A549 (cell line): Measurements from ENCODE around the gene TUBB2A. TPM values are rescaled to one million over a fixed set of nuclear protein-coding genes. Genes with fewer than 3 reads are reported as not detected.
"Not testable (repeated sequence)": the region's sequence is repeated elsewhere in the genome, so short reads cannot be mapped to it uniquely, and the experiment has no call there.

Experiments used
- ATAC-seq, 2 experiments: fragments of 200-7000 bp in 1 of 2; fragments of >200 bp in 1 of 2; cut with Nextera tagmentation in 1 of 2; cut with Tn5 transposase in 1 of 2; 3 replicates each; pipeline versions ENCODE4 v1.8.0 to v1.9.1; 2018 to 2020; ENCODE audit warnings: mild to moderate bottlenecking in 1 of 2, moderate library complexity in 1 of 2
- CTCF ChIA-PET: fragments of 300-600 bp; sonication (Branson Sonifier 250); formaldehyde crosslinking; extraction: SDS; loops from one replicate; lab custom pipeline; 2021; ENCODE audit warnings: antibody characterized with exemption, inconsistent platforms; lab: Yijun Ruan, JAX
- POLR2A ChIA-PET: fragments of 350-600 bp; formaldehyde crosslinking; extraction: SDS; loops from one replicate; lab custom pipeline; 2021; ENCODE audit warnings: antibody characterized with exemption, inconsistent platforms; lab: Yijun Ruan, JAX
- DNase-seq, 2 experiments: peaks; one replicate each; pipeline versions ENCODE4 v3.0.0 to v3.0.0-alpha.2; 2011 to 2016; ENCODE audit warnings: low read depth in 1 of 2, low spot score in 1 of 2
- FAIRE-seq: peaks from 2 replicates; lab custom pipeline; 2011; peaks lifted over from hg19 to GRCh38; lab: Jason Lieb, UNC
- H3K27ac ChIP-seq, 2 experiments: fragments of >200 bp; sonication (Bioruptor Twin); formaldehyde crosslinking; 3 replicates each; pipeline ENCODE4 v1.5.1; 2016 to 2017
- H3K4me1 ChIP-seq: fragments of >200 bp; sonication (Bioruptor Twin); formaldehyde crosslinking; 3 replicates; pipeline ENCODE4 v1.6.1; 2016
- H3K4me2 ChIP-seq: fragments of >200 bp; sonication (Bioruptor Twin); formaldehyde crosslinking; 3 replicates; pipeline ENCODE4 v1.6.1; 2016
- H3K4me3 ChIP-seq: fragments of >200 bp; sonication (Bioruptor Twin); formaldehyde crosslinking; 3 replicates; pipeline ENCODE4 v1.5.1; 2016
- H3K9me3 ChIP-seq: fragments of >200 bp; sonication (Bioruptor Twin); formaldehyde crosslinking; 3 replicates; pipeline ENCODE4 v1.6.1; 2016
- ATOH8 ChIP-seq: fragments of 250-450 bp; sonication (Bioruptor Pico); IDR thresholded peaks from 2 replicates; pipeline ENCODE4 v1.5.0; 2020; ENCODE audit warnings: low read depth, mild to moderate bottlenecking, moderate library complexity
- CBX8 ChIP-seq: fragments of 200-600 bp; sonication (generic); IDR thresholded peaks from 2 replicates; pipeline ENCODE4 v1.6.1; 2016
- E2F6 ChIP-seq: IDR thresholded peaks from 2 replicates; pipeline ENCODE4 v1.6.1; 2012; ENCODE audit warnings: low read depth, borderline replicate concordance
- EHF ChIP-seq: fragments of 250-450 bp; sonication (Bioruptor Pico); IDR thresholded peaks from 2 replicates; pipeline ENCODE4 v1.5.0; 2020; ENCODE audit warnings: mild to moderate bottlenecking
- EP300 ChIP-seq, 2 experiments: fragments of >200 bp; sonication (Bioruptor Twin); formaldehyde crosslinking; IDR thresholded peaks; 2 replicates in 1 of 2; 3 replicates in 1 of 2; pipeline ENCODE4 v1.6.1; 2016 to 2017
- FOXS1 ChIP-seq: fragments of 250-450 bp; sonication (Bioruptor Pico); IDR thresholded peaks from 2 replicates; pipeline ENCODE4 v1.5.0; 2020; ENCODE audit warnings: mild to moderate bottlenecking, moderate library complexity
- HMGXB4 ChIP-seq: fragments of 250-450 bp; sonication (Bioruptor Pico); IDR thresholded peaks from 2 replicates; pipeline ENCODE4 v1.5.0; 2021; ENCODE audit warnings: mild to moderate bottlenecking, moderate library complexity, borderline replicate concordance
- HOXA7 ChIP-seq: fragments of 250-450 bp; sonication (Bioruptor Pico); IDR thresholded peaks from 2 replicates; pipeline ENCODE4 v1.5.0; 2020; ENCODE audit warnings: mild to moderate bottlenecking, moderate library complexity
- KDM1A ChIP-seq: fragments of 200-600 bp; sonication (generic); IDR thresholded peaks from 2 replicates; pipeline ENCODE4 v1.6.1; 2016; ENCODE audit warnings: low read depth, mild to moderate bottlenecking
- KDM5A ChIP-seq: fragments of 200-600 bp; sonication (generic); IDR thresholded peaks from 2 replicates; pipeline ENCODE4 v1.6.1; 2016; ENCODE audit warnings: antibody characterized with exemption, mild to moderate bottlenecking
- MAFK ChIP-seq: fragments of 450-650 bp; IDR thresholded peaks from 2 replicates; pipeline ENCODE4 v1.6.1; 2014; ENCODE audit not compliant: partially characterized antibody
- RFX5 ChIP-seq: fragments of 450-650 bp; IDR thresholded peaks from 2 replicates; pipeline ENCODE4 v1.7.1; 2014; ENCODE audit warnings: antibody characterized with exemption, mild to moderate bottlenecking, moderate library complexity
- RNF2 ChIP-seq: fragments of 200-600 bp; sonication (generic); IDR thresholded peaks from 2 replicates; pipeline ENCODE4 v1.6.1; 2016; ENCODE audit warnings: low read depth, mild to moderate bottlenecking, antibody characterized with exemption, moderate library complexity, borderline replicate concordance
- SREBF2 ChIP-seq: fragments of 450-650 bp; IDR thresholded peaks from 2 replicates; pipeline ENCODE4 v1.6.1; 2014; ENCODE audit warnings: mild to moderate bottlenecking, moderate library complexity
- WGBS: methylation state at CpG from one replicate; pipeline ENCODE4 v1.1.6; 2017; ENCODE audit errors: missing lambda C conversion rate; 5-methylcytosine and 5-hydroxymethylcytosine counted together
- polyA plus RNA-seq, 4 experiments: library from polyadenylated mRNA; depleted of rRNA in 3 of 4; stranded (reverse); fragments of >200 nt; fragmentation: RNase III in 1 of 4; extraction: RNeasy Plus Mini Kit Qiagen cat#74134 plus additional on column Dnase treatment in 1 of 4; gene quantifications; 2 replicates in 3 of 4; 3 replicates in 1 of 4; pipeline ENCODE4 v1.2.3, GENCODE V29; 2011 to 2017
- TF ChIP-seq, protein P1 (sequence below): fragments of 450-650 bp; IDR thresholded peaks from 2 replicates; pipeline ENCODE4 v1.6.1; 2014; ENCODE audit warnings: antibody characterized with exemption
- TF ChIP-seq, protein P2 (sequence below): fragments of 200-600 bp; sonication (generic); IDR thresholded peaks from 2 replicates; pipeline ENCODE4 v1.6.1; 2016; ENCODE audit warnings: antibody characterized with exemption, mild to moderate bottlenecking, moderate library complexity

TUBB2A gene
- polyA plus RNA-seq, 2 of the 4 experiments (the other 2 are of a cell fraction) = 23.9 to 47.4 TPM

- FAIRE-seq (no peak), ATAC-seq (peak; percentile 70; a peak in 5 of 6 replicates), DNase-seq (peak; percentile 28 to 36)
- ChIA-PET CTCF (interaction anchor here (1.1 to 2.1 kb wide), 5 partner anchors 11 to 112 kb away, joined by 3 to 9 read pairs (median 4); no protein-coding TSS in a partner anchor), POLR2A (interaction anchor here (0.9 kb wide), 1 partner anchor 70 kb away, joined by 3 read pairs; no protein-coding TSS in a partner anchor)
- H3K27ac ChIP-seq = no peak overlapping the region
- H3K4me1 ChIP-seq = peaks cover 28% of the 10 kb centered on the region
- TF ChIP-seq MAFK (peak; percentile 44), KDM1A (no peak), RFX5 (no peak)
- TF ChIP-seq, protein P1, sequence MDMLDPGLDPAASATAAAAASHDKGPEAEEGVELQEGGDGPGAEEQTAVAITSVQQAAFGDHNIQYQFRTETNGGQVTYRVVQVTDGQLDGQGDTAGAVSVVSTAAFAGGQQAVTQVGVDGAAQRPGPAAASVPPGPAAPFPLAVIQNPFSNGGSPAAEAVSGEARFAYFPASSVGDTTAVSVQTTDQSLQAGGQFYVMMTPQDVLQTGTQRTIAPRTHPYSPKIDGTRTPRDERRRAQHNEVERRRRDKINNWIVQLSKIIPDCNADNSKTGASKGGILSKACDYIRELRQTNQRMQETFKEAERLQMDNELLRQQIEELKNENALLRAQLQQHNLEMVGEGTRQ = peak; percentile 71
- TF ChIP-seq, all 56 proteins: peak for 2
- Histone ChIP-seq H3K4me3 (no peak overlapping the region), H3K4me2 (peak overlapping the region; percentile 18; the same call in 2 of the 3 replicates), H3K9me3 (no peaks in the 10 kb centered on the region)
- WGBS = 47% methylated on average over 10 of the region's 14 CpGs
Observed at GRCh38 chr6:3139090-3139903, 18.0 kb downstream of the TUBB2A start.

DNA sequence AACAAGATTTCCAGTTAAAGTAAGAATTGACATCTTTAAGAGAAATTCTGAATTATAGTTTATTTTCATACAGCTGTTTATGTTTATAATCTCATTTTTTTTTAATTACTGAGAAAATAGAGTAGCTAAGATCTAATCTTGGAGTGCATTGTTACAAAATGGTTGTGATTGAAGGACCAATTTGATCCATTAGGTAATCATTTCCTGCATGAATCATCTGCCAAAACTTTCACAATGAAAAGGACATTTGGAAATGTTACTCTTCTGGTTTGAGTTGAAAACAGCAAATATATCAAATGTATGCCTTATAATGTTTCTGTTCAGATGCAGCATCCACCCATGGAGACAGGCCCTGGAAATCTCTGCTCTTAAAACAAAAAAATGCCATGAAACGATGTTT lies 19.0 kb downstream of the TUBB2A start:
- FAIRE-seq (no peak), DNase-seq (no peak), ATAC-seq (no peak)
- Histone ChIP-seq H3K4me1 (peaks cover 28% of the 10 kb centered on the region), H3K27ac (no peak overlapping the region), H3K4me3 (no peak overlapping the region), H3K9me3 (no peaks in the 10 kb centered on the region), H3K4me2 (no peak overlapping the region; the same call in 1 of the 3 replicates)
- TF ChIP-seq SREBF2 = no peak
- no peak for TF ChIP-seq FOXS1 (CRISPR knock-in tag)
- TF ChIP-seq, protein P2, sequence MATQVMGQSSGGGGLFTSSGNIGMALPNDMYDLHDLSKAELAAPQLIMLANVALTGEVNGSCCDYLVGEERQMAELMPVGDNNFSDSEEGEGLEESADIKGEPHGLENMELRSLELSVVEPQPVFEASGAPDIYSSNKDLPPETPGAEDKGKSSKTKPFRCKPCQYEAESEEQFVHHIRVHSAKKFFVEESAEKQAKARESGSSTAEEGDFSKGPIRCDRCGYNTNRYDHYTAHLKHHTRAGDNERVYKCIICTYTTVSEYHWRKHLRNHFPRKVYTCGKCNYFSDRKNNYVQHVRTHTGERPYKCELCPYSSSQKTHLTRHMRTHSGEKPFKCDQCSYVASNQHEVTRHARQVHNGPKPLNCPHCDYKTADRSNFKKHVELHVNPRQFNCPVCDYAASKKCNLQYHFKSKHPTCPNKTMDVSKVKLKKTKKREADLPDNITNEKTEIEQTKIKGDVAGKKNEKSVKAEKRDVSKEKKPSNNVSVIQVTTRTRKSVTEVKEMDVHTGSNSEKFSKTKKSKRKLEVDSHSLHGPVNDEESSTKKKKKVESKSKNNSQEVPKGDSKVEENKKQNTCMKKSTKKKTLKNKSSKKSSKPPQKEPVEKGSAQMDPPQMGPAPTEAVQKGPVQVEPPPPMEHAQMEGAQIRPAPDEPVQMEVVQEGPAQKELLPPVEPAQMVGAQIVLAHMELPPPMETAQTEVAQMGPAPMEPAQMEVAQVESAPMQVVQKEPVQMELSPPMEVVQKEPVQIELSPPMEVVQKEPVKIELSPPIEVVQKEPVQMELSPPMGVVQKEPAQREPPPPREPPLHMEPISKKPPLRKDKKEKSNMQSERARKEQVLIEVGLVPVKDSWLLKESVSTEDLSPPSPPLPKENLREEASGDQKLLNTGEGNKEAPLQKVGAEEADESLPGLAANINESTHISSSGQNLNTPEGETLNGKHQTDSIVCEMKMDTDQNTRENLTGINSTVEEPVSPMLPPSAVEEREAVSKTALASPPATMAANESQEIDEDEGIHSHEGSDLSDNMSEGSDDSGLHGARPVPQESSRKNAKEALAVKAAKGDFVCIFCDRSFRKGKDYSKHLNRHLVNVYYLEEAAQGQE = no peak
- 65% methylated on average over 1 of the region's 1 CpG for WGBS
- POLR2A ChIA-PET = no interaction called here
- CTCF ChIA-PET = interaction anchor here (1.8 to 2.1 kb wide), 2 partner anchors 12 to 113 kb away, joined by 4 to 9 read pairs; no protein-coding TSS in a partner anchor

DNA sequence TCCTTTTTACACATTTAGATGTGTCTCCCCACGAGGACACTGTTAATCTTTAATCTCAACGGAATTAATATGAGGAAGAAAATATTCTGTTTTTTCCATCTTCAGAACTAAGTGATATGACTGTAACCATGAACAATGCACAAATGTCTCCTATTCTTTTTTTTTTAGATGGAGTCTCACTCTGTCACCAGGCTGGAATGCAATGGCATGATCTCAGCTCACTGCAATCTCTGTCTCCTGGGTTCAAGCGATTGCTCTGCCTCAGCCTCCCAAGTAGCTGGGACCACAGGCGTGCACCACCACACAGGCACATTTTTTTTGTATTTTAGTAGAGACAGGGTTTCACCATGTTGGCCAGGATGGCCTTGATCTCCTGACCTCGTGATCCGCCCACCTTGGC lies 19.5 kb downstream of the TUBB2A start:
- peaks cover 28% of the 10 kb centered on the region for H3K4me1 ChIP-seq
- WGBS = 78% methylated on average over 6 of the region's 6 CpGs
- CTCF ChIA-PET = interaction anchor here (1.8 kb wide), 1 partner anchor 113 kb away, joined by 4 read pairs; no protein-coding TSS in a partner anchor
- H3K27ac ChIP-seq, POLR2A ChIA-PET, H3K4me2 ChIP-seq, FAIRE-seq, ATAC-seq, H3K9me3 ChIP-seq, H3K4me3 ChIP-seq, DNase-seq: not testable (repeated sequence)

DNA sequence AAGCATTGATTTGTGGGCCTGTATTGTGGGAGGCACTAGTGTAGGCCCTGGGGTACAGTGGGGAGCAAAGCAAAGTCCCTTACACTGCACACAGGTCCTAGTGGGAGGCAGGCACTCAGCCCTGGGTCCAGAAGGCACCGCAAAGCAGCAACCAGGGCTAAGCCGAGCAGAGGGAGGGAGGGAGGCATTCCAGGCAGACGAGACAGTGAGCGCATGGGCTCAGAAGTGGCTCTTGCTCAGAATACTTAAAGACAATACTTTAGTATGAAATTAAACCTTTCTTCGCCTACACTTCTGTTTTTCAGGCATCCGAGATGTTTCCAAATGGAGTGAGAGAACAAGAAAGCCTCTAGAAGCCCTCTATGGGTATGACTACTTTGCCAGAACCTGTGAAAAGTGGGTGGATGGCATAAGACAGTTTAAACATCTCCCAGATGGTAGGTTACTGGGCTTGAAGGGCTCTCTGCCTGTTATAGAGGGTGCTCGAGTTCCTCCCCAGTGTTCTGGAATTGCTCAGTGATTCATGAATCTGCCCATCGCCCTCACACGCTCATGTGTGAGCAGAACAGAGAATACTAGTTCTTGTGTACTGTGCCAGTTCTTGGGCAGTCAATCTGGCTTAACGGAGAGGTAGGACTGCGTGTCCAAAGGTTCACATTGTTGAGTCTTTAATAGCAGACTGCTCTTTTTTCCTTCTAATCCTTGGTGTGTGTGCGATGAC lies 20.1 kb downstream of the TUBB2A start:
- POLR2A ChIA-PET = no interaction called here
- CTCF ChIA-PET = interaction anchor here (0.7 to 1.8 kb wide), 2 partner anchors 72 to 114 kb away, joined by 4 to 5 read pairs; no protein-coding TSS in a partner anchor
- ATAC-seq = no peak
- no peak overlapping the region for H3K27ac ChIP-seq
- peaks cover 28% of the 10 kb centered on the region for H3K4me1 ChIP-seq
- 95% methylated on average over 12 of the region's 12 CpGs for WGBS
- H3K9me3 ChIP-seq = no peaks in the 10 kb centered on the region
- no peak overlapping the region for H3K4me3 ChIP-seq
- DNase-seq = no peak
- H3K4me2 ChIP-seq = no peak overlapping the region
- FAIRE-seq = no peak
- TF ChIP-seq HOXA7 = no peak
- TF ChIP-seq CBX8 = no peak
- no peak for TF ChIP-seq EP300 (IDR thresholded peaks at IDR 0.05)
- TF ChIP-seq RNF2 = no peak
- TF ChIP-seq E2F6 = no peak
- no peak for TF ChIP-seq KDM5A
- no peak for TF ChIP-seq EHF (CRISPR knock-in tag)
- no peak for TF ChIP-seq ATOH8
- no peak for TF ChIP-seq HMGXB4 (CRISPR knock-in tag)
